ENCODE measurements around the gene AAK1. TPM values are rescaled to one million over a fixed set of nuclear protein-coding genes. Genes with fewer than 3 reads are reported as not detected.

Gene AAK1
- total and polyA plus RNA-seq, 2 of the 13 experiments (the other 11 are each of a cell fraction or from before 2014, with no cell fraction given): 9.8 to 10.3 TPM

- TF ChIP-seq RFX3 (CRISPR knock-in tag; IDR thresholded peaks at IDR 0.05): no peak
- peak; percentile 74; the same call in 1 of the 2 replicates for TF ChIP-seq ZNF317 (CRISPR knock-in tag; IDR thresholded peaks at IDR 0.05)
- no peak for TF ChIP-seq ZNF207 (IDR thresholded peaks at IDR 0.05; ENCODE audit: borderline replicate concordance)
- no peak for TF ChIP-seq ZNF703 (CRISPR knock-in tag; IDR thresholded peaks at IDR 0.05; ENCODE audit: borderline replicate concordance)
- no peak for TF ChIP-seq PLSCR1 (CRISPR knock-in tag; IDR thresholded peaks at IDR 0.05; ENCODE audit: borderline replicate concordance)
- peak; percentile 72; the same call in 1 of the 2 replicates for TF ChIP-seq ZNF777 (CRISPR knock-in tag; IDR thresholded peaks at IDR 0.05)
- TF ChIP-seq ZNF382 (CRISPR knock-in tag; IDR thresholded peaks at IDR 0.05; ENCODE audit: borderline replicate concordance): no peak
- peak; percentile 92 for TF ChIP-seq PCBP1 (IDR thresholded peaks at IDR 0.05; ENCODE audit: borderline replicate concordance, low read depth, low read length)
- no peak for TF ChIP-seq MLLT10 (CRISPR knock-in tag; IDR thresholded peaks at IDR 0.05)
- TF ChIP-seq TCF7 (IDR thresholded peaks at IDR 0.05; ENCODE audit: low read depth): no peak
- peak; percentile 74; the same call in 1 of the 2 replicates for TF ChIP-seq ZNF124 (CRISPR knock-in tag; IDR thresholded peaks at IDR 0.05)
- TF ChIP-seq XBP1 (CRISPR knock-in tag; IDR thresholded peaks at IDR 0.05): no peak
- TF ChIP-seq ZBTB33 (CRISPR knock-in tag; IDR thresholded peaks at IDR 0.05): no peak; the same call in 1 of the 2 replicates
- TF ChIP-seq BATF2 (CRISPR knock-in tag; IDR thresholded peaks at IDR 0.05): peak; percentile 57; the same call in 1 of the 2 replicates
- TF ChIP-seq KDM1A (CRISPR knock-in tag; IDR thresholded peaks at IDR 0.05): no peak
- no peak for TF ChIP-seq SIX4 (CRISPR knock-in tag; IDR thresholded peaks at IDR 0.05)
- TF ChIP-seq MAX (IDR thresholded peaks at IDR 0.05): peak; percentile 80
- peak; percentile 97 for TF ChIP-seq ZFY (CRISPR knock-in tag; IDR thresholded peaks at IDR 0.05)
- no peak for TF ChIP-seq ZNF10 (CRISPR knock-in tag; IDR thresholded peaks at IDR 0.05; ENCODE audit: borderline replicate concordance, low read depth)
- 0 out of 2 replicates have a peak, but pooled peaks have one; percentile 13 for TF ChIP-seq ZFP1 (CRISPR knock-in tag; IDR thresholded peaks at IDR 0.05)
- TF ChIP-seq ZNF337 (CRISPR knock-in tag; IDR thresholded peaks at IDR 0.05; ENCODE audit: borderline replicate concordance, low read depth): no peak; the same call in 1 of the 2 replicates
- peak; percentile 80 for TF ChIP-seq TFDP2 (CRISPR knock-in tag; IDR thresholded peaks at IDR 0.05)
- TF ChIP-seq ZBTB34 (CRISPR knock-in tag; IDR thresholded peaks at IDR 0.05): no peak
- TF ChIP-seq ZNF569 (CRISPR knock-in tag; IDR thresholded peaks at IDR 0.05; ENCODE audit: borderline replicate concordance): no peak
Measured at GRCh38 chr2:69643602-69644505, at the start of gene AAK1 (continued).
